Left lung (tissue), 10 donors: ENCODE results near the gene TIMM23. TPM values are rescaled to one million over a fixed set of nuclear protein-coding genes. Genes with fewer than 3 reads are reported as not detected.
"Not testable (repeated sequence)": the region's sequence is repeated elsewhere in the genome, so short reads cannot be mapped to it uniquely, and the experiment has no call there.

Source experiments
- ATAC-seq: fragments of 200-7000 bp; cut with Tn5 transposase; one replicate; pipeline ENCODE4 v1.9.1; 2020; ENCODE audit warnings: moderate library complexity
- DNase-seq, 4 donors: peaks; one replicate each; pipeline ENCODE4 v3.0.0-alpha.2; 2013 to 2020
- H3K27ac ChIP-seq, 2 donors: fragments of 200-600 bp; sonication (generic) in 1 of 2; one replicate each; pipeline versions ENCODE4 v1.5.0 to v1.8.0; 2020 to 2021
- H3K27me3 ChIP-seq, 2 donors: fragments of 200-600 bp; sonication (generic) in 1 of 2; one replicate each; pipeline versions ENCODE4 v1.5.0 to v1.8.0; 2020 to 2021
- H3K36me3 ChIP-seq, 2 donors: fragments of 200-600 bp; sonication (generic) in 1 of 2; one replicate each; pipeline versions ENCODE4 v1.5.0 to v1.8.0; 2020 to 2021
- H3K4me1 ChIP-seq, 2 donors: fragments of 200-600 bp; one replicate each; pipeline ENCODE4 v1.8.0; 2021
- H3K4me3 ChIP-seq, 2 donors: fragments of 200-600 bp; sonication (generic) in 1 of 2; one replicate each; pipeline versions ENCODE4 v1.5.0 to v1.8.0; 2020 to 2021; ENCODE audit warnings: mild to moderate bottlenecking in 1 of 2
- H3K9me3 ChIP-seq, 2 donors: fragments of 200-600 bp; sonication (generic) in 1 of 2; one replicate each; pipeline versions ENCODE4 v1.5.0 to v1.8.0; 2020 to 2021
- CTCF ChIP-seq, 2 donors: fragments of 200-600 bp; sonication (generic) in 1 of 2; IDR thresholded peaks; one replicate each; pipeline versions ENCODE4 v1.5.0 to v1.8.0; 2021; ENCODE audit warnings: antibody characterized with exemption in 2 of 2
- intact Hi-C, 2 donors: fragments of 100-400 bp; cut with DNase I; formaldehyde crosslinking; loops; one replicate each; pipeline versions ENCODE4 v1.11.2 to v1.14.2; 2022
- polyA plus RNA-seq, 6 donors: library from polyadenylated mRNA; unstranded; fragments of 120-200 nt; gene quantifications; one replicate each; pipeline ENCODE4 v1.2.1, GENCODE V29; 2013; ENCODE audit not compliant: insufficient read length in 6 of 6
- total RNA-seq, 2 donors: library from RNA; stranded (reverse); fragmentation: NEBNext Ultra II Directional; extraction: Animal tissue kit (Norgen Biotek cat#: 25700); gene quantifications; one replicate each; pipeline ENCODE4 v1.2.1, GENCODE V29; 2021
- donor health status: DM: no; HTN: yes; CAD: no.
- donor health status: DM: no; HTN: no; CAD: no.

TIMM23 gene
- total and polyA plus RNA-seq, 8 donors, result 42.8 to 50.1 (median 45.0) TPM

- H3K9me3 ChIP-seq, H3K27ac ChIP-seq, intact Hi-C loops, H3K36me3 ChIP-seq, H3K4me3 ChIP-seq, H3K4me1 ChIP-seq, ATAC-seq, H3K27me3 ChIP-seq, DNase-seq: not testable (repeated sequence)
Measured at GRCh38 chr10:45957928-45958327, 14.4 kb upstream of the TIMM23 start.

GRCh38 chr10:45962686-45963452, 9.4 kb upstream of the TIMM23 start:
- intact Hi-C loops, H3K36me3 ChIP-seq, ATAC-seq, H3K4me1 ChIP-seq, H3K27ac ChIP-seq, H3K27me3 ChIP-seq, H3K9me3 ChIP-seq, H3K4me3 ChIP-seq, DNase-seq: not testable (repeated sequence)

- ATAC-seq, H3K36me3 ChIP-seq, H3K27me3 ChIP-seq, H3K27ac ChIP-seq, H3K9me3 ChIP-seq, DNase-seq, intact Hi-C loops: not testable (repeated sequence)
- H3K4me1 ChIP-seq, result peaks cover 10 to 30% of the 10 kb centered on the region in 2 donors
- H3K4me3 ChIP-seq, result peak overlapping the region in 1 of 2 donors; percentile 78
Measured at GRCh38 chr10:45971019-45971418, 1.3 kb upstream of the TIMM23 start.

GRCh38 chr10:45971742-45972105, 565 bp upstream of the TIMM23 start:
- Histone ChIP-seq H3K4me1 (peaks cover 10 to 30% of the 10 kb centered on the region in 2 donors), H3K27ac (peak overlapping the region in 1 of 2 donors; percentile 76), H3K4me3 (peak overlapping the region; percentile 71 to 78)
- H3K27me3 ChIP-seq, H3K9me3 ChIP-seq, H3K36me3 ChIP-seq, intact Hi-C loops: not testable (repeated sequence)
- ATAC-seq (peak; percentile 36), DNase-seq (peak in 1 of 4 donors; percentile 1)

- peak overlapping the region; percentile 71 to 78 for H3K4me3 ChIP-seq
- H3K4me1 ChIP-seq, result peaks cover 10 to 30% of the 10 kb centered on the region in 2 donors
- H3K36me3 ChIP-seq, DNase-seq, H3K27me3 ChIP-seq, H3K9me3 ChIP-seq, intact Hi-C loops, ATAC-seq: not testable (repeated sequence)
- H3K27ac ChIP-seq, result peak overlapping the region in 1 of 2 donors; percentile 76
Measured at GRCh38 chr10:45972813-45973169, 502 bp downstream of the TIMM23 start.

- intact Hi-C loops, H3K36me3 ChIP-seq, H3K9me3 ChIP-seq, H3K27ac ChIP-seq, ATAC-seq, DNase-seq, H3K4me3 ChIP-seq, H3K27me3 ChIP-seq: not testable (repeated sequence)
- peaks cover 10 to 30% of the 10 kb centered on the region in 2 donors for H3K4me1 ChIP-seq
Measured at GRCh38 chr10:45974041-45974440, 1.8 kb downstream of the TIMM23 start.

- H3K9me3 ChIP-seq, H3K27me3 ChIP-seq, H3K4me3 ChIP-seq, intact Hi-C loops, H3K36me3 ChIP-seq, DNase-seq, H3K27ac ChIP-seq, ATAC-seq, H3K4me1 ChIP-seq: not testable (repeated sequence)
Measured at GRCh38 chr10:45978554-45978953, 6.3 kb downstream of the TIMM23 start.

GRCh38 chr10:45981367-45981766, 9.1 kb downstream of the TIMM23 start:
- H3K27me3 ChIP-seq, H3K9me3 ChIP-seq, H3K27ac ChIP-seq, H3K4me3 ChIP-seq, intact Hi-C loops, ATAC-seq, H3K4me1 ChIP-seq, DNase-seq: not testable (repeated sequence)
- H3K36me3 ChIP-seq, result peaks cover 0 to 21% of the 10 kb centered on the region in 2 donors

- DNase-seq, H3K4me3 ChIP-seq, H3K4me1 ChIP-seq, H3K27me3 ChIP-seq, intact Hi-C loops, H3K9me3 ChIP-seq, H3K27ac ChIP-seq: not testable (repeated sequence)
- TF ChIP-seq CTCF (IDR thresholded peaks at IDR 0.05), result peak; percentile 18 to 27
- H3K36me3 ChIP-seq, result peaks cover 0 to 25% of the 10 kb centered on the region in 2 donors
- peak; percentile 92 for ATAC-seq
Measured at GRCh38 chr10:45983538-45984186, 11.4 kb downstream of the TIMM23 start.

GRCh38 chr10:45984473-45984872, 12.2 kb downstream of the TIMM23 start:
- H3K27ac ChIP-seq, H3K4me3 ChIP-seq, H3K27me3 ChIP-seq, H3K4me1 ChIP-seq, H3K9me3 ChIP-seq, DNase-seq, ATAC-seq, intact Hi-C loops: not testable (repeated sequence)
- H3K36me3 ChIP-seq, result peaks cover 0 to 29% of the 10 kb centered on the region in 2 donors

- DNase-seq, H3K27ac ChIP-seq, ATAC-seq, H3K27me3 ChIP-seq, intact Hi-C loops, H3K4me1 ChIP-seq, H3K4me3 ChIP-seq, H3K9me3 ChIP-seq: not testable (repeated sequence)
- H3K36me3 ChIP-seq, result peaks cover 0 to 31% of the 10 kb centered on the region in 2 donors
Measured at GRCh38 chr10:45985590-45985989, 13.3 kb downstream of the TIMM23 start.
